NCI-H460 (cell line): ENCODE data around the gene RTN3. TPM values are rescaled to one million over a fixed set of nuclear protein-coding genes. Genes with fewer than 3 reads are reported as not detected.

Experiments
- small RNA-seq, 2 experiments: library from RNA; depleted of rRNA; stranded (forward); fragments of <200 nt; gene quantifications; one replicate each; pipeline ENCODE3, GENCODE V24; 2014
- total RNA-seq: library from RNA; depleted of rRNA; stranded (reverse); fragments of >200 nt; shearing (Covaris generic); gene quantifications from 2 replicates; pipeline ENCODE4 v1.2.3, GENCODE V29; 2014; rRNA removed

RTN3 gene
- total RNA-seq, 1 experiment from 2014 or later, result 115 TPM

Small RNA genes within 50 kb of the gene (small RNA-seq; reads per million reads assigned to genes)
- 0 reads per million in 2 experiments for gene AP000753.3
- 0 reads per million in 2 experiments for gene RN7SL596P

Other genes with a start within 250 kb of the RTN3 start
- gene PLAAT5, start 190.3 kb upstream of the RTN3 start, total RNA-seq, result not detected in 2 replicates
- not detected in 2 replicates for gene LGALS12, start 175.4 kb upstream of the RTN3 start, total RNA-seq
- gene PLAAT4, start 144.7 kb upstream of the RTN3 start, total RNA-seq, result not detected in 2 replicates
- gene PLAAT2, start 118.1 kb upstream of the RTN3 start, total RNA-seq, result not detected in 2 replicates
- 10.3 and 13.6 TPM in 2 replicates for gene PLAAT3, start 67.1 kb upstream of the RTN3 start, total RNA-seq
- gene ATL3, start 10.1 kb upstream of the RTN3 start, total RNA-seq, result 64.7 and 67.2 TPM in 2 replicates
- 5.3 and 5.6 TPM in 2 replicates for gene ZFTA, start 87.3 kb downstream of the RTN3 start, total RNA-seq
- 15.7 and 17.4 TPM in 2 replicates for gene SPINDOC, start 132.0 kb downstream of the RTN3 start, total RNA-seq
- 22.1 and 22.3 TPM in 2 replicates for gene MARK2, start 157.6 kb downstream of the RTN3 start, total RNA-seq
- gene RCOR2, start 235.7 kb downstream of the RTN3 start, total RNA-seq, result 4.2 and 4.5 TPM in 2 replicates